Neural progenitor cell (in vitro differentiated cells): ENCODE measurements around the gene MAPRE3.

Source experiments
- EZH2phosphoT487 ChIP-seq: fragments of 200-600 bp; sonication (generic); IDR thresholded peaks from 2 replicates; pipeline ENCODE4 v1.6.1; 2017; ENCODE audit warnings: antibody characterized with exemption
- TF ChIP-seq, protein P1 (sequence below): fragments of 200-600 bp; sonication (generic); IDR thresholded peaks from 2 replicates; pipeline ENCODE4 v1.5.1; 2017; ENCODE audit warnings: antibody characterized with exemption, mild to moderate bottlenecking

DNA sequence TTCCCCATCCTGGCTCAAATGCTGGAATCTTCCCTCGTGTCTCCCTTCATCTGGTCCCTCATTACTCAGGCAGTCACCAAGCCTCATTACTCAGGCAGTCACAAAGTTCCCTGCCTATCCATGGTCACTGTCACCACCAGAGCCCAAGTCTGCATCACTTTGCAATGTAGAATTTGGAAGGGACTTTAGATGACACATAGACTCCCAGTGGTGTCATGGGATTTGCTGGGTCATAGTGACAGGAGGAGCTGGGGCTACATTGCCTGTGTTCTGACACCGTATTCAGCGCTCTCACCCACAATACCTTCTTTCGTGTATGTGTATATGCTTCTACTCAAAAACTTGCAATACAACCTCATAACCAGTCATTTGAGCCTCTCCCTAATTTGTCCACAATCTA is 105.9 kb downstream of the MAPRE3 start:
- no peak for TF ChIP-seq EZH2phosphoT487
- TF ChIP-seq, protein P1, sequence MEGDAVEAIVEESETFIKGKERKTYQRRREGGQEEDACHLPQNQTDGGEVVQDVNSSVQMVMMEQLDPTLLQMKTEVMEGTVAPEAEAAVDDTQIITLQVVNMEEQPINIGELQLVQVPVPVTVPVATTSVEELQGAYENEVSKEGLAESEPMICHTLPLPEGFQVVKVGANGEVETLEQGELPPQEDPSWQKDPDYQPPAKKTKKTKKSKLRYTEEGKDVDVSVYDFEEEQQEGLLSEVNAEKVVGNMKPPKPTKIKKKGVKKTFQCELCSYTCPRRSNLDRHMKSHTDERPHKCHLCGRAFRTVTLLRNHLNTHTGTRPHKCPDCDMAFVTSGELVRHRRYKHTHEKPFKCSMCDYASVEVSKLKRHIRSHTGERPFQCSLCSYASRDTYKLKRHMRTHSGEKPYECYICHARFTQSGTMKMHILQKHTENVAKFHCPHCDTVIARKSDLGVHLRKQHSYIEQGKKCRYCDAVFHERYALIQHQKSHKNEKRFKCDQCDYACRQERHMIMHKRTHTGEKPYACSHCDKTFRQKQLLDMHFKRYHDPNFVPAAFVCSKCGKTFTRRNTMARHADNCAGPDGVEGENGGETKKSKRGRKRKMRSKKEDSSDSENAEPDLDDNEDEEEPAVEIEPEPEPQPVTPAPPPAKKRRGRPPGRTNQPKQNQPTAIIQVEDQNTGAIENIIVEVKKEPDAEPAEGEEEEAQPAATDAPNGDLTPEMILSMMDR: no peak
